Eye (tissue), 1 donor: ENCODE data around the gene ARHGEF10L.
"Not testable (repeated sequence)": the region's sequence is repeated elsewhere in the genome, so short reads cannot be mapped to it uniquely, and the experiment has no call there.

Experiments
- DNase-seq: peaks from one replicate; pipeline ENCODE4 v3.0.0-alpha.2; 2015

The ARHGEF10L gene

DNA sequence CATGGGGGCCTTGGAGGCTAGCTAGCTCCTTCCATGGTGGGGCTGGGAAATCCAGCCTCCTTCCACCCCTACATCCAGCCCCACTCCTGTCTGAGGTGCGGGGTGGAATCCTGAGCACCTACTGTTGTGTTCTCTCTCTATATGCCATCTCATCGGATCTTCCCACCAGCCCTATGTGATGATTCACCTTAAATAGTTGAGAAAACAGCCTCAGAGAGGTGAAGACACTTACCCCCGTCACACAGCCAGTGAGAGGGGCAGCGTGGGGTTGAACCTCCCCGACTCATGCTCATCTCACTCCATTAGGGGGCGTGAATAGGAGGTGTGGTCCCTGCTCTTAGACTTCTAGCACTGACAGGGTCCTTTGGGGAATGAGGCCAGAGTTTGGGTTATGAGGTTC lies 184.7 kb downstream of the ARHGEF10L start:
- DNase-seq, result no peak

DNA sequence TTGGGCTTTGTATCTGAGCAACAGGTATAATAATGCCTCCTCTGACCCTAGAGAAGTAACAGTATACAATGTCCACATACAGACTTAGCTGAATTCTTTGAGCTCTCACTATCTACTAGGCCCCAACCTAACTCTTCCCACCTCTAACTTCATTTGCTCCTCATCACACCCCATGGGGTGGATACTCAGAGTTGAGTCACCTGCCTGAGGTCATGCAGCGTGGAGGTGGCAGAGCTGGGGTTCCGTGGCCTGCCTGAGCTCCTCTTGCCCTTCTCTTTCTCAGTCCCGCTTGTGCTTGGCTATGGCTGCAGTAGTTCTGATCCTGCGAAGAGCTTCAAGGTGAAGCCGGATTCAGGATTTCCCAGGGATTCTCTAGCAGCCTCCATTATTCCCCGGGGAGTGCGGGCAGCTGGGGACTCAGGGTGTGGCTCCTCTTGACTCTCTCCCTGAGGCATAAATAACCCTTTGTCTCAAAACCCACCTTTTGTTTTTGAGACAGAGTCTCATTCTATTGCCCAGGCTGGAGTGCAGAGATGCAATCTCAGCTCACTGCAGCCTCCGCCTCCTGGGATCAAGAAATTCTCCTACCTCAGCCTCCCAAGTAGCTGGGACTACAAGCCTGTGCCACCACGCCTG lies 185.7 kb downstream of the ARHGEF10L start:
- no peak for DNase-seq

- no peak for DNase-seq
Measured at GRCh38 chr1:17725811-17726582, 186.5 kb downstream of the ARHGEF10L start.

DNA sequence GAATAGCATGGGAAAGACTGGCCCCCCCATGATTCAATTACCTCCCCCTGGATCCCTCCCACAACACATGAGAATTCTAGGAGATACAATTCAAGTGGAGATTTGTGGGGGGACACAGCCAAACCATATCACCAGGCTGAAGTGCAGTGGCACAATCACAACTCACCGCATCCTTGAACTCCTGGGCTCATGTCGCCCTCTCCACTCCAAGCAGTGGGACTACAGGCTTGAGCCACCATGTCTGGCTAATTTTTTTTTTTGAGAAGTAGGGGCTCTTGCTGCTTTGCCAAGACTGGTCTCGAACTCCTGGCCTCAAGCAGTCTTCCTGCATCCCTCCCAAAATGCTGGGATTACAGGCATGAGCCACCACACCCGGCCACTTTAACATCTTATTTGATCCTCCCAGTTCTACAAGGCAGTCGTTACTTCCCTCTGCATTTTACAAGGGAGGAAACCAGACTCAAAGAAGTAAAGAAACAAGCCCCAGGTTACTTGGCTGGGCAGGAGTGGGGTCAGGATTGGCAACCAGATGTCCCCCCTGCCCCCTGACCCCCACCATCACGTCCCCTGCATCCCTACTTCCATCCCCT lies 188.7 kb downstream of the ARHGEF10L start:
- no peak for DNase-seq

GRCh38 chr1:17729248-17729647 lies 189.8 kb downstream of the ARHGEF10L start:
- DNase-seq, result no peak

DNA sequence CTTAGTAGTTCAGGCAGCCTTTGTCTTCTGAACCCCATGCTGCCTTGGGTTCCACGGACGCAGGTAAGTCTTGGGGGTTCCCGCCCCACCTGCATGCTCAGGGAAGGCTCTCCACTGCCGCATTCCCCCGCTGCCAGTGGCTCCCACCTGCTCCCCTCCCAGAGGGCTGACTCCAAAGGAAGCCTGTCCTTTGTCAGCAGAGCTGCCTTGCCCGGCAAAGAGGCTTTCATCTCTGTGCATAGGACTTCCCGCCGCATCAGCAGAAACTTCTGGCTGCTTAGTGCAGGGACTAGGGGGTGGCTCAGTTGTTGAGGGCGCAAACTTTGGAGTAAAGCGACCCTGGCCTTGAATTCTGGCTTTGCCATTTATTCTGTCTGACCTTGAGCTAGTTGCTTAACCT lies 190.4 kb downstream of the ARHGEF10L start:
- no peak for DNase-seq

GRCh38 chr1:17731460-17731859 lies 192.0 kb downstream of the ARHGEF10L start:
- DNase-seq, result no peak

DNA sequence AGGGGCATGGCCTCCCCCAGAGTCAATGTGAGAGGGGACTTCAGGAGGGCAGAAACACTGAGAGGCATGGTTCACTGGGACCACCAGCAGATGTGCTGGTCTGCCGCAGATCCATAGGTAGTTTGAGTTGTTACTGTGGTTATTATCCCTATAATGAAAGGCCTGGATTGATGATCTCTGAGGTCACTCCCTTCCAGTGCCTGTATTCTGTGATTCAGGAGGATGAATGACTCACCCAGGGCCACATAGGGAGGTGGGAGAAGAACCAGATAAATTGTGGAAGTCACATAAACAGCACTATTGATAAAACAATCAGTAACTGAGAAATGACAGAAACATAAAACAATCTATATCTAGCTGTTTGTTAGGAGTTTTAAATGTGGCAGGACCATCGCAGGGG lies 193.0 kb downstream of the ARHGEF10L start:
- DNase-seq, result no peak

- peak; percentile 79 for DNase-seq
Measured at GRCh38 chr1:17733661-17734060, 194.2 kb downstream of the ARHGEF10L start.

- no peak for DNase-seq
Measured at GRCh38 chr1:17734609-17735008, 195.1 kb downstream of the ARHGEF10L start.

DNA sequence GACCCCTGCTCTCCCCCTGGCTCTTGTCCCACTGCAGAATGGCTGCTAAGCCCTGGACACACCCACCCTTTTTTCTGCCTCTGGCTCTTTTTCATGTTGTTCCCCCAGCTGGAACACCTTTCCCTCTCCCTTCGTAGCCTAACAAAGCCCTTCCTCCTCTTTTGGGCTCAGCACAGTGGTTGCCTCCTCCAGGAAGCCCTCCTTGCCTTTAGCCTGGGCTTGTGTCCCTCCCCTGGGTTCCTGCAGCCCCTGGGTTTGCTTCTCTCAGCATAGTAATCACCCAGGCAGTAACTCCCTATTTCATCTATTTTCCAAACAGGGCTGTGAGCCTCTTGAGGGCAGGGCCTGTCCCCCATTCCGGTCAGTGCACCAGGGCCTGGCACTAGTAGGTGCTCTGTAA lies 195.8 kb downstream of the ARHGEF10L start:
- DNase-seq, result no peak

- DNase-seq, result peak; percentile 51
Measured at GRCh38 chr1:17735793-17736192, 196.3 kb downstream of the ARHGEF10L start.

- no peak for DNase-seq
Measured at GRCh38 chr1:17736625-17737024, 197.1 kb downstream of the ARHGEF10L start.

DNA sequence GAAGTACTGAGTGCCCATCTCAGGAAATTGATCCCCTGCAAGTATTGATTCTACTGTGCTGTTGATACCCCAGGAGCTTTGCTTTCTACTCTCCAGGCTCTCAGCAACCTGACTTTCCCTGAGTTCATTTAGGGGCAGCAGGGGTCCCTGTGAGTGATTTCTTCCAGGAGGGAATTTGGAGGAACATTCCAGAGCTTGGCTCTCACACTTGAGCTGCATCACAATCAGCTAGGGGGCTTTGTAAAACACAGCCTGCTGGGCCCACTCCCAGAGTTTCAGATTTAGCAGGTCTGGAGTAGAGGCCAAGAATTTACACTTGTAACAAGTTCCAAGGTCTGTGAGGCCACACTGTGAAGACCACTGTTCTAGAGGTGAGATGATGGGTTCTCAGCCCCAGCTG lies 199.6 kb downstream of the ARHGEF10L start:
- no peak for DNase-seq

- no peak for DNase-seq
Measured at GRCh38 chr1:17741052-17741451, 201.6 kb downstream of the ARHGEF10L start.

GRCh38 chr1:17742583-17742982 lies 203.1 kb downstream of the ARHGEF10L start:
- DNase-seq, result peak; percentile 69

DNA sequence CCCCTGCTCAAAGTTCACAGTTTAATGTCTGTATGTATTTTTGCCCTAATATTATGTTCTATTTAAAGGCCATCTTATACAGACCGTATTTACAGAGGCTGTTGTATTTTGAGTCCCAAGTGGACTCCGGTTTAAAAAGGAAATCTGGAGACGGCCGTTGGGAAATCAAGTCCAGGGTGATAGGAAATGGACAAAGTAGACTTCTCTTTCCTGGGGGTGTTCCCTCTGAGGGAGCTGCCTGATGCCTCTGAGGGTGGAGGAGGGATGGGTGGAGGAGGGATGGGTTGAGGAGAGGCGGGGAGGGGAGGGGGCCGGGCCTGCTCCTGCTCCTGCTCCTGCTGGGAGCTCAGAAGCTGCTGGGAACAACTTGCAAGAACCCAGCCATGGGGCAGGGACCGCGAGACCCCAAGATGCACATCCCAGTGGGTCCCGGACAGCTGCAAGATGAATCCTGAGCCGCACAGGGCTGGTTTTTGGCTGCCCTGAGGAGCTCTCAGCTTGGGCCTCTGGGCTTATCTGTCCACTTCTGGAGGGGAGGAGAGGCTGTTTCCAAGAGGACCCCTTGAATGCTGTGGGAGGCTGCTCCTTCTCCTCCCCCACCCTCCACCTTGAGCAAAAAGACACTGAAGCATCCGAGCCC lies 203.6 kb downstream of the ARHGEF10L start:
- DNase-seq, result peak; percentile 41

- no peak for DNase-seq
Measured at GRCh38 chr1:17743925-17744324, 204.4 kb downstream of the ARHGEF10L start.

GRCh38 chr1:17744666-17745478 lies 205.4 kb downstream of the ARHGEF10L start:
- DNase-seq, result peak; percentile 88

- DNase-seq, result no peak
Measured at GRCh38 chr1:17745479-17745955, 206.0 kb downstream of the ARHGEF10L start.

DNA sequence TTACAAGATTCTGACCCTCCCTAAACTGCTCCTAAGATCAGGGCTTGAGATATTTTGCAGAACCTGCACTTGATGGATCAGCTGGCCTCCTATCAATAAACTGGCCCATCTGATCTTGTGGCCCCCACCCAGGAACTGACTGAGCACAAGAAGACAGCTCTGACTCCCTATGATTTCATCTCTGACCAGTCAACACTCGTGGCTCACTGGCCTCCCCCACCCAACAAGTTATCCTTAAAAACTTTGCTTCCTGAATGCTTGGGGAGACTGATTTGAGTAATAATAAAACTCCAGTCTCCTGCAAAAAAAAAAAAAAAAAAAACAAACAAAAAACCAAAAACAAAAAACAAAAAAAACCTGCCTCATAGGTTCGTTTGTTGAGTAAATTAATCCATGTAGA lies 206.8 kb downstream of the ARHGEF10L start:
- not testable (repeated sequence) for DNase-seq

- no peak for DNase-seq
Measured at GRCh38 chr1:17746920-17747319, 207.4 kb downstream of the ARHGEF10L start.
